T47D (cell line): Measurements from ENCODE around the gene CAMK1D.
"Not testable (repeated sequence)": the region's sequence is repeated elsewhere in the genome, so short reads cannot be mapped to it uniquely, and the experiment has no call there.

ENCODE experiments used
- DNase-seq, 2 experiments: peaks; one replicate each; pipeline versions ENCODE4 v3.0.0 to v3.0.0-alpha.2; 2011 to 2012; ENCODE audit warnings: low read depth in 1 of 2, low spot score in 1 of 2
- JUND ChIP-seq: IDR thresholded peaks from 2 replicates; pipeline ENCODE4 v1.6.1; 2012; ENCODE audit warnings: low read depth
- in situ Hi-C: cut with HindIII; loops from 2 replicates; pipeline ENCODE4 v1.10.0; 2016; ENCODE audit warnings: low sequenced_read_pairs, low pct_unique_long_range_greater_than_20kb

The CAMK1D gene

DNA sequence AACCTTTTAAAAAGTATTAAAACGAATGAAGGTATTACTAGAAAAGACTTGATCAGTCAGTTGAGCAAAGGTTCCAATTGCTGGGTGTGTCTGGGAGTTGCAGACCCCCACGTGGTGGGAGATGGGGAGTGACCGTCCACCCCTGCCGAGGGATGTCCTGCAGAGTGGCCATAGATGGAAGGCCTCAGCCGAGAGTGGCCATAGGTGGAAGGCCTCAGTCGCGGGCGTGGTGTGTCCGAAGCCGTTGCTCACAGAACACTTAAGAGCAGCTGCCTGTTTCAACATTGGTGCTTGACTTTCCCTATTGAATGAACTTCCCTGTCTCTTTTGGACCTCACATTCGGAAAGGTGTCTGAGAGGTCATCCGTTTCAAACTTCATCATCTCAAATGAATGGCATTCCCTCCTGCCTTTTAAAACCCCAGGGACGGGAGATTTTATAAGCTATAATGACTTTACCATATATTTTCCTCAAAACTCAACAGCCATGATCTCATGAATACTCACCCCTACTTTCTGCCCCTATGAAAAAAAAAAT lies 69.4 kb downstream of the CAMK1D start:
- in situ Hi-C loops: no loop called here
- no peak for DNase-seq
- no peak for TF ChIP-seq JUND

DNA sequence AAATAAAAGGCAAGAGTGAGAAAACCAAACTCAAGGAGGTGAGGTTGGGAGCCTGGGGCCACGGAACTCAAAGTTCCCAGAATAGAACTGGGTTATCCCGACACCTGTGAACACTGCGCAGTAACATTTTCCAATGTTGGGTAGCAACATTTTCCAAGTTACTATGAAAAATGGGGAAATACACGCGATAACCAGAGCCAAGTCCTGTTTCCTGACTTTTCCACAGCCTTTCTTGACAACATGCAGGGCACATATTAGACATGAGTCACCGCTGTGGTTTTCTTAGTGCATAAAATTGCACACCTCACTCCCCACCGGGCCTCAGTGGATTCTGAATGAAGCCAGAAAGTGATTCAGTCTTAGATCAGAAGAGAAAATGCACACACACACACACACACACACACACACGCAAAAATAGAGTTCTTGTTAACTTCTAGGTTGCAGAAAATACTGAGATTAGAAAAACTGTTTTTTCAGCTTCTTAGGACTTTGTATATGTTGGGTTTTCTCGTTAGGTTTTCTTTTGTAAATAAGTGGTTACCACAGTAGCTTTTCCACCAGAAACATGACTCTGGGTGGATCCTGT lies 70.0 kb downstream of the CAMK1D start:
- in situ Hi-C loops: no loop called here
- no peak for TF ChIP-seq JUND
- no peak for DNase-seq

GRCh38 chr10:12420530-12421120 lies 71.3 kb downstream of the CAMK1D start:
- no peak for TF ChIP-seq JUND
- in situ Hi-C loops: no loop called here
- no peak for DNase-seq

DNA sequence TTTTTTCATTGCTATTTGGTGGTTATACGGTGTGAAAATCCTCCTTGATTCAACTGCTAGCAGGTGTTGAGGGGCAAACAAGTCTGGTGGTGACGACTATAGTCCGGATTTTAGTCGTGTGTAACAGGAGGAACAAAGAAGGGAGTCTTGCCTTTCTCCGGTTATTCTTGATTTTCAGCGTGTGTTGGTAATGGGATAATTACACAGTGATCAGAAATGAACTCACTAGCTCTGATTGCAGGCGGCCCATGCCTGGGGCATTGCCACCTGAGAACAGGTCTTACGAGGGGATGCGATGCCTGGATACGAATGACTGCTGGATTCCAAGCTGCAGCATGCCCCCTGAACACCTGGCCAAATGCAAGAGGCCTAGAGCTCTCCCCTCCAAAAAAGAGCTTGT lies 72.8 kb downstream of the CAMK1D start:
- in situ Hi-C loops: no loop called here
- no peak for TF ChIP-seq JUND
- no peak for DNase-seq

- no peak for TF ChIP-seq JUND
- DNase-seq: no peak
- in situ Hi-C loops: no loop called here
Observed at GRCh38 chr10:12423896-12424295, 74.5 kb downstream of the CAMK1D start.

DNA sequence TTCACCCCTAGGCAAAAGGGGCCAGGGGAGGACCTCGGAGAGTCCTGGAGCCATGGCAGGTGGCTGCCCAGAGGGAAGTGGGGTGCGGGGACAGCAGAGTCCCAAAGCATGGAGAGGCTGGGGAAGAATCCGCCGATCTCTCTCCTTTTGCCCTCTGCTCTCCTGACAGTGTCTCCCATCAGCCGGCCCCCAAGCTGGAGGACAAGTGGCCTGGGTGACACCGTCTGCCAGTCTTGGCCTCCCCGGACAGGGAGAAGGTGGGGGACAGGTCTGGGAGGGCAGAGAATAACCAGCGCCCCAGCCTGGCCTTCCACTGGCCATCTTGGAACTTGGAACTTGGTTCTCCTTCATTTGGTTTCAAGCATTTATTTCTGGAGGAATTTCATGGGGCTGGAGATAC lies 77.9 kb downstream of the CAMK1D start:
- in situ Hi-C loops: no loop called here
- no peak for DNase-seq
- no peak for TF ChIP-seq JUND

DNA sequence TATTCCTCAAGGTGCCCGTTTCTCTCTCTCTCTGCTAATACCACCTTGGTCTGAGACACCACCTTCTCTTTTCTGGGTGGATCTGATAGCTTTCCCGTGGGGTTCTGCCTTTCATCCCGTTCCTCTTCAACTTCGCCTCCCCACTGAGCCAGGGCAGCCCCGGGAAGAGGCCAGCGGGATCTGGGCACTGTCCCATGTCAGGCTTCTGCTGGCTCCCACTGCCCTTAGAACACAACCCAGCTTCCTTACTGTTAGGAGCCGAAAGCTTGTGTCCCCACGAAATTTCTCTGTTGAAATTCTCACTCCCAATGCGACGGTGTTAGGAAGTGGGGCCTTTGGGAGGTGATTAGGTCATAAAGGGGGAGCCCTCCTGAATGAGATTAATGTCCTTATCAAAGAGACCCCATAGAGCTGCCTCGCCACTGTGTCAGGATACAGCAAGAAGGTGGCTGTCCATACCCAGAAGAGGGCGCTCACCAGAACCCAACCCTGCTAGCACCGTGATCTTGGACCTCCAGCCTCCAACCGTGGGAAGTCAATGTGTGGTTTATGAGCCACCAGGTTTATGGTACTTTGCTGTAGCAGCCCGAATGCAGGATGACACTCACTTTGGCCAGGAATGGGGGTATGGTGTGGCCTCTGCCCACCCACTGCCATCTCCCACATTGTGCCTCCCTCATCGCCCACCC lies 79.2 kb downstream of the CAMK1D start:
- in situ Hi-C loops: no loop called here
- DNase-seq: no peak
- no peak for TF ChIP-seq JUND

DNA sequence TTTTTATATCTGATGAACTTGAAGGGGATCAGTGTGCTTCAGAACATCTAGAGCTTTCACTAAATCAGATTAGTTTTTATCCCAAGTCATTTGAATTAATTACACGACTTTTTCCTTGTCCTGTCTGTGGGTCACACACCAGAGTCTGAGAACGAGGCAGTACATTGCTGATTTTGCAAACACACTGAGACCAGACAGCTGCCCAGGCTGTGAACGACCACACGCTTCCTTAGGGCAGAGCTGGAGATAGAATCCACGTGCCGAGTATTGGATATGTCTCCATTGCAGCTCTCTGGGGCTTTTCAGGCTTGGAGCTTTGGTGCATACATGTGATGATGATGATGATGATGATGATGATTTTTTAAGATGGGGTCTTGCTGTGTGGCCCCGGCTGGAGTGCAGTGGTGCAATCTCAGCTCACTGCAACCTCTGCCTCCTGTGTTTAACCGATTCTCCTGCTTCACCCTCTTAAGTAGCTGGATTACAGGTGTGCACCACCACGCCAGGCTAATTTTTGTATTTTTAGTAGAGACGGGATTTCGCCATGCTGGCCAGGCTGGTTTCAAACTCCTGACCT lies 81.1 kb downstream of the CAMK1D start:
- DNase-seq: no peak
- TF ChIP-seq JUND: no peak
- in situ Hi-C loops: no loop called here

- DNase-seq: no peak
- in situ Hi-C loops: no loop called here
- no peak for TF ChIP-seq JUND
Observed at GRCh38 chr10:12431151-12432101, 82.1 kb downstream of the CAMK1D start.

DNA sequence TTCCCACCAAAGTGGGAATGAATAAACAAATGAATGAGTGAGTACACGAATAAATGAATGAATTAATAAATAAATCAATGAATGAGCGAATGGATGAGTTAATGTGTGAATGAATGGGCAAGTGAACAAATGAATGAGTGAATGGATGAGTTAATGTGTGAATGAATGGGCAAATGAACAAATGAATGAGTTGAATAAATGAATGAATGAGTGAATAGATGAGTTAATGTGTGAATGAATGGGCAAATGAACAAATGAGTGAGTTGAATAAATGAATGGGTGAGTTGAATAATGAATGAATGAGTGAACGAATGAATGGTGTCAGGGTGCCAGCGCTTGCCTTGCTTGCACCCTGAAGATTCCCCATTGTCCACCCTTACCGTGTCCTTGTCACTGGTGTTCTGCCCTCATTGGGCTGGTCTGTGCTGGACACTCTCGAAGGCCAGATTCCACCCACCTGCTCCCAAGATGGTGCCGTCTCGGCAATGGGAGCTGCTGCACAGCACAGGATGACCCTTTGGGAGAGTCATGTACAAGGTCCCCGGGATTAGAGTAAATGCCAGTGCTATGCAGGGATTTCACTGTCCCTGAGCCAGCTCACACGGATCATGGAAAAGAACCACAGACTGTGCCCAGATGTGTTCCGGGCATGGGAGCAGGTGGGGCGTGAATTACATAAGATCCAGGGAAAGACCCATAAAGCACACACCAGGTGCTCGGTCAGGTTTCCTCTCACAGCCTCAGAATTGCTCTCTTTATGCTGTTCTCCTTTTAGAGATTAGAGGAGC lies 83.2 kb downstream of the CAMK1D start:
- no peak for TF ChIP-seq JUND
- no peak for DNase-seq
- in situ Hi-C loops: no loop called here

GRCh38 chr10:12434277-12434676 lies 84.9 kb downstream of the CAMK1D start:
- no peak for TF ChIP-seq JUND
- in situ Hi-C loops: no loop called here
- DNase-seq: no peak

DNA sequence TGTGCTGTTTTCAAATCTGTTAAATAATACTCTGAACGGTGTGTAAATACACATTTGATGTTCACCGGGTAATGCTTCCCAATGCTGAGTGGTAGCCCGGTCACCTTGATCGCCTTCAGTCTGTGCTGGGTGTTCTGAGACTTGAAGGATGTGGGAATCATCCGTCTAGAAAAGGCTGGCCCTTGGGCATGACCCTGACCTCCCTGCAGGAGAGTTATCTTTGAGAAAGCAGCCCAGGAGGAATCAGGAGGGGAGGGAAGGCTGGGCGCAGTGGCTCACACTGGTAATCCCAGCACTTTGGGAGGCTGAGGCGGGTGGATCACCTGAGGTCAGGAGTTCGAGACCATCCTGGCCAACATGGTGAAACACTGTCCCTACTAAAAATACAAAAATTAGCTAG lies 85.3 kb downstream of the CAMK1D start:
- in situ Hi-C loops, DNase-seq: not testable (repeated sequence)
